ENCODE measurements around the gene EPS8. TPM values are rescaled to one million over a fixed set of nuclear protein-coding genes. Genes with fewer than 3 reads are reported as not detected.

The EPS8 gene
- total RNA-seq, 2 donors from 2014 or later = 4.9 to 6.0 TPM

GRCh38 chr12:15738438-15739015 lies 50.7 kb downstream of the EPS8 start:
- Mint-ChIP-seq H3K9me3 (peaks cover 0 to 4% of the 10 kb centered on the region in 2 donors), H3K36me3 (no peaks in the 10 kb centered on the region), H3K27ac (no peak overlapping the region)
- ATAC-seq (no peak), DNase-seq (ENCODE audit: low spot score in 2 of 2) (no peak)

GRCh38 chr12:15735837-15736615 lies 53.2 kb downstream of the EPS8 start:
- Mint-ChIP-seq H3K36me3 (no peaks in the 10 kb centered on the region), H3K9me3 (no peaks in the 10 kb centered on the region), H3K27ac (no peak overlapping the region)
- no peak for ATAC-seq
- DNase-seq (ENCODE audit: low spot score in 2 of 2) = no peak

GRCh38 chr12:15733136-15733535 lies 56.1 kb downstream of the EPS8 start:
- no peak for ATAC-seq
- no peaks in the 10 kb centered on the region for H3K36me3 Mint-ChIP-seq
- no peak for DNase-seq (ENCODE audit: low spot score in 2 of 2)
- H3K9me3 Mint-ChIP-seq = no peaks in the 10 kb centered on the region
- no peak overlapping the region for H3K27ac Mint-ChIP-seq

GRCh38 chr12:15732341-15733061 lies 56.7 kb downstream of the EPS8 start:
- Mint-ChIP-seq H3K27ac (no peak overlapping the region), H3K9me3 (no peaks in the 10 kb centered on the region), H3K36me3 (no peaks in the 10 kb centered on the region)
- ATAC-seq (no peak), DNase-seq (ENCODE audit: low spot score in 2 of 2) (no peak)

GRCh38 chr12:15731940-15732339 lies 57.2 kb downstream of the EPS8 start:
- no peak for DNase-seq (ENCODE audit: low spot score in 2 of 2)
- no peaks in the 10 kb centered on the region for H3K9me3 Mint-ChIP-seq
- H3K27ac Mint-ChIP-seq = no peak overlapping the region
- H3K36me3 Mint-ChIP-seq = no peaks in the 10 kb centered on the region
- ATAC-seq = no peak

GRCh38 chr12:15729097-15729496 lies 60.1 kb downstream of the EPS8 start:
- H3K9me3 Mint-ChIP-seq = no peaks in the 10 kb centered on the region
- no peak overlapping the region for H3K27ac Mint-ChIP-seq
- no peak for ATAC-seq
- no peak for DNase-seq (ENCODE audit: low spot score in 2 of 2)
- no peaks in the 10 kb centered on the region for H3K36me3 Mint-ChIP-seq

GRCh38 chr12:15728118-15728598 lies 61.0 kb downstream of the EPS8 start:
- ATAC-seq (no peak), DNase-seq (ENCODE audit: low spot score in 2 of 2) (no peak)
- no peak overlapping the region for H3K27ac Mint-ChIP-seq
- no peaks in the 10 kb centered on the region for H3K9me3 Mint-ChIP-seq
- no peaks in the 10 kb centered on the region for H3K36me3 Mint-ChIP-seq

GRCh38 chr12:15726878-15727150 lies 62.4 kb downstream of the EPS8 start:
- DNase-seq (ENCODE audit: low spot score in 2 of 2) = no peak
- H3K27ac Mint-ChIP-seq = no peak overlapping the region
- H3K36me3 Mint-ChIP-seq = no peaks in the 10 kb centered on the region
- ATAC-seq = no peak
- no peaks in the 10 kb centered on the region for H3K9me3 Mint-ChIP-seq

- no peak overlapping the region for H3K27ac Mint-ChIP-seq
- ATAC-seq (no peak), DNase-seq (ENCODE audit: low spot score in 2 of 2) (no peak)
- no peaks in the 10 kb centered on the region for H3K36me3 Mint-ChIP-seq
- no peaks in the 10 kb centered on the region for H3K9me3 Mint-ChIP-seq
Measured at GRCh38 chr12:15726027-15726877, 62.9 kb downstream of the EPS8 start.

GRCh38 chr12:15722951-15723350 lies 66.2 kb downstream of the EPS8 start:
- no peaks in the 10 kb centered on the region for H3K9me3 Mint-ChIP-seq

GRCh38 chr12:15721316-15722115 lies 67.7 kb downstream of the EPS8 start:
- no peak overlapping the region for H3K27ac Mint-ChIP-seq
- no peaks in the 10 kb centered on the region for H3K36me3 Mint-ChIP-seq
- DNase-seq (ENCODE audit: low spot score in 2 of 2) = no peak
- H3K9me3 Mint-ChIP-seq = no peaks in the 10 kb centered on the region
- no peak for ATAC-seq

More at GRCh38 chr12:15722951-15723350, 66.2 kb downstream of the EPS8 start:
- DNase-seq (ENCODE audit: low spot score in 2 of 2) (no peak), ATAC-seq (no peak)
- H3K36me3 Mint-ChIP-seq = no peaks in the 10 kb centered on the region
- no peak overlapping the region for H3K27ac Mint-ChIP-seq

- ATAC-seq (no peak), DNase-seq (ENCODE audit: low spot score in 2 of 2) (no peak)
- no peaks in the 10 kb centered on the region for H3K9me3 Mint-ChIP-seq
- no peak overlapping the region for H3K27ac Mint-ChIP-seq
- no peaks in the 10 kb centered on the region for H3K36me3 Mint-ChIP-seq
Measured at GRCh38 chr12:15720295-15720694, 68.9 kb downstream of the EPS8 start.

- H3K36me3 Mint-ChIP-seq = no peaks in the 10 kb centered on the region
- H3K27ac Mint-ChIP-seq = no peak overlapping the region
- ATAC-seq = no peak
- H3K9me3 Mint-ChIP-seq = no peaks in the 10 kb centered on the region
- DNase-seq (ENCODE audit: low spot score in 2 of 2) = no peak
Measured at GRCh38 chr12:15719230-15719629, 70.0 kb downstream of the EPS8 start.

GRCh38 chr12:15717940-15718567 lies 71.1 kb downstream of the EPS8 start:
- ATAC-seq (no peak), DNase-seq (ENCODE audit: low spot score in 2 of 2) (no peak)
- no peaks in the 10 kb centered on the region for H3K36me3 Mint-ChIP-seq
- no peak overlapping the region for H3K27ac Mint-ChIP-seq
- no peaks in the 10 kb centered on the region for H3K9me3 Mint-ChIP-seq

GRCh38 chr12:15716581-15716980 lies 72.6 kb downstream of the EPS8 start:
- Mint-ChIP-seq H3K9me3 (no peaks in the 10 kb centered on the region), H3K36me3 (no peaks in the 10 kb centered on the region), H3K27ac (no peak overlapping the region)
- DNase-seq (ENCODE audit: low spot score in 2 of 2) (no peak), ATAC-seq (no peak)

GRCh38 chr12:15714256-15714655 lies 74.9 kb downstream of the EPS8 start:
- no peak for DNase-seq (ENCODE audit: low spot score in 2 of 2)
- H3K36me3 Mint-ChIP-seq = no peaks in the 10 kb centered on the region
- no peak for ATAC-seq
- no peaks in the 10 kb centered on the region for H3K9me3 Mint-ChIP-seq
- no peak overlapping the region for H3K27ac Mint-ChIP-seq
